Esophagus mucosa (tissue), 1 donor: ENCODE measurements around the gene PPEF1. TPM values are rescaled to one million over a fixed set of nuclear protein-coding genes. Genes with fewer than 3 reads are reported as not detected.
"Not testable (repeated sequence)": the region's sequence is repeated elsewhere in the genome, so short reads cannot be mapped to it uniquely, and the experiment has no call there.

Experiments
- ATAC-seq: fragments of 200-7000 bp; cut with Tn5 transposase; one replicate; pipeline ENCODE4 v1.9.1; 2020
- total RNA-seq: library from RNA; stranded (reverse); gene quantifications from one replicate; pipeline ENCODE4 v1.2.4, GENCODE V29; 2023
- donor health status: DM: yes; HTN: yes; CAD: no.

Gene PPEF1
- total RNA-seq, 1 donor from 2014 or later: not detected

- ATAC-seq: no peak
These were observed 4.9 kb upstream of the PPEF1 start for GRCh38 chrX:18702362-18703195.

GRCh38 chrX:18709833-18710232, 2.4 kb downstream of the PPEF1 start:
- ATAC-seq: no peak

- peak; percentile 62 for ATAC-seq
These were observed 7.5 kb downstream of the PPEF1 start for GRCh38 chrX:18714910-18715309.

- no peak for ATAC-seq
These were observed 12.4 kb downstream of the PPEF1 start for GRCh38 chrX:18719852-18720251.

- ATAC-seq: no peak
These were observed 14.4 kb downstream of the PPEF1 start for GRCh38 chrX:18721683-18722499.

GRCh38 chrX:18722500-18723071, 15.1 kb downstream of the PPEF1 start:
- no peak for ATAC-seq

GRCh38 chrX:18725310-18725943, 18.0 kb downstream of the PPEF1 start:
- no peak for ATAC-seq

- no peak for ATAC-seq
These were observed 25.8 kb downstream of the PPEF1 start for GRCh38 chrX:18733287-18733686.

GRCh38 chrX:18739609-18740008, 32.2 kb downstream of the PPEF1 start:
- not testable (repeated sequence) for ATAC-seq

GRCh38 chrX:18748499-18748898, 41.1 kb downstream of the PPEF1 start:
- no peak for ATAC-seq

- ATAC-seq: no peak
These were observed 46.2 kb downstream of the PPEF1 start for GRCh38 chrX:18753631-18754030.

- no peak for ATAC-seq
These were observed 48.2 kb downstream of the PPEF1 start for GRCh38 chrX:18755651-18756050.

GRCh38 chrX:18757956-18758932, 50.8 kb downstream of the PPEF1 start:
- ATAC-seq: no peak

GRCh38 chrX:18761750-18762149, 54.3 kb downstream of the PPEF1 start:
- ATAC-seq: no peak

GRCh38 chrX:18763106-18763505, 55.7 kb downstream of the PPEF1 start:
- not testable (repeated sequence) for ATAC-seq

- ATAC-seq: no peak
These were observed 61.9 kb downstream of the PPEF1 start for GRCh38 chrX:18769364-18769763.

GRCh38 chrX:18769812-18770573, 62.5 kb downstream of the PPEF1 start:
- no peak for ATAC-seq

- no peak for ATAC-seq
These were observed 82.5 kb downstream of the PPEF1 start for GRCh38 chrX:18789916-18790315.

GRCh38 chrX:18792828-18793227, 85.4 kb downstream of the PPEF1 start:
- no peak for ATAC-seq

GRCh38 chrX:18793601-18794089, 86.2 kb downstream of the PPEF1 start:
- no peak for ATAC-seq

- ATAC-seq: no peak
These were observed 89.7 kb downstream of the PPEF1 start for GRCh38 chrX:18797141-18797540.
